ENCODE measurements around the gene GPR160. TPM values are rescaled to one million over a fixed set of nuclear protein-coding genes. Genes with fewer than 3 reads are reported as not detected.

The GPR160 gene
- total RNA-seq, 1 donor = not detected

- Histone ChIP-seq H3K4me1 (ENCODE audit: insufficient read depth, low read length) (peaks cover 7% of the 10 kb centered on the region), H2AFZ (ENCODE audit: low read length) (no peak overlapping the region), H3K9me3 (ENCODE audit: low read depth, low read length) (no peaks in the 10 kb centered on the region), H3K79me2 (ENCODE audit: insufficient read depth, low read length) (no peaks in the 10 kb centered on the region), H3K27ac (ENCODE audit: low read depth, low read length) (peak overlapping the region; percentile 58), H3K4me2 (ENCODE audit: insufficient read depth, low read length) (no peak overlapping the region), H4K20me1 (ENCODE audit: insufficient read depth, low read length) (no peaks in the 10 kb centered on the region), H3K36me3 (ENCODE audit: insufficient read depth, low read length) (peaks cover 10% of the 10 kb centered on the region), H3K27me3 (ENCODE audit: insufficient read depth, low read length) (no peaks in the 10 kb centered on the region), H3K4me3 (ENCODE audit: insufficient read depth, low read length) (no peak overlapping the region)
- TF ChIP-seq CTCF (IDR thresholded peaks at IDR 0.05; ENCODE audit: extremely low read depth, low read depth, low read length) = no peak
- no peak for DNase-seq (ENCODE audit: insufficient read length, low spot score, missing footprints)
Measured at GRCh38 chr3:169999433-169999832, 38.4 kb upstream of the GPR160 start.

- Histone ChIP-seq H3K36me3 (ENCODE audit: insufficient read depth, low read length) (peaks cover 10% of the 10 kb centered on the region), H3K9me3 (ENCODE audit: low read depth, low read length) (no peaks in the 10 kb centered on the region), H3K79me2 (ENCODE audit: insufficient read depth, low read length) (no peaks in the 10 kb centered on the region), H3K4me3 (ENCODE audit: insufficient read depth, low read length) (no peak overlapping the region), H3K27ac (ENCODE audit: low read depth, low read length) (no peak overlapping the region), H3K27me3 (ENCODE audit: insufficient read depth, low read length) (no peaks in the 10 kb centered on the region), H2AFZ (ENCODE audit: low read length) (no peak overlapping the region), H3K4me1 (ENCODE audit: insufficient read depth, low read length) (peaks cover 7% of the 10 kb centered on the region), H3K4me2 (ENCODE audit: insufficient read depth, low read length) (no peak overlapping the region), H4K20me1 (ENCODE audit: insufficient read depth, low read length) (no peaks in the 10 kb centered on the region)
- DNase-seq (ENCODE audit: insufficient read length, low spot score, missing footprints) = no peak
- no peak for TF ChIP-seq CTCF (IDR thresholded peaks at IDR 0.05; ENCODE audit: extremely low read depth, low read depth, low read length)
Measured at GRCh38 chr3:170000051-170000450, 37.7 kb upstream of the GPR160 start.

- H3K27ac ChIP-seq (ENCODE audit: low read depth, low read length) = no peak overlapping the region
- no peaks in the 10 kb centered on the region for H3K27me3 ChIP-seq (ENCODE audit: insufficient read depth, low read length)
- H3K4me2 ChIP-seq (ENCODE audit: insufficient read depth, low read length) = no peak overlapping the region
- H3K79me2 ChIP-seq (ENCODE audit: insufficient read depth, low read length) = no peaks in the 10 kb centered on the region
- H4K20me1 ChIP-seq (ENCODE audit: insufficient read depth, low read length) = no peaks in the 10 kb centered on the region
- no peak for TF ChIP-seq CTCF (IDR thresholded peaks at IDR 0.05; ENCODE audit: extremely low read depth, low read depth, low read length)
- H2AFZ ChIP-seq (ENCODE audit: low read length) = no peak overlapping the region
- no peak for DNase-seq (ENCODE audit: insufficient read length, low spot score, missing footprints)
- H3K4me1 ChIP-seq (ENCODE audit: insufficient read depth, low read length) = peaks cover 7% of the 10 kb centered on the region
- H3K9me3 ChIP-seq (ENCODE audit: low read depth, low read length) = no peaks in the 10 kb centered on the region
- no peaks in the 10 kb centered on the region for H3K36me3 ChIP-seq (ENCODE audit: insufficient read depth, low read length)
- no peak overlapping the region for H3K4me3 ChIP-seq (ENCODE audit: insufficient read depth, low read length)
Measured at GRCh38 chr3:170002231-170002630, 35.6 kb upstream of the GPR160 start.

- DNase-seq (ENCODE audit: insufficient read length, low spot score, missing footprints) = no peak
- TF ChIP-seq CTCF (IDR thresholded peaks at IDR 0.05; ENCODE audit: extremely low read depth, low read depth, low read length) = no peak
- no peak overlapping the region for H2AFZ ChIP-seq (ENCODE audit: low read length)
Measured at GRCh38 chr3:170002879-170003278, 34.9 kb upstream of the GPR160 start.

More at GRCh38 chr3:170002879-170003278, 34.9 kb upstream of the GPR160 start:
- Histone ChIP-seq H3K27ac (ENCODE audit: low read depth, low read length) (no peak overlapping the region), H3K79me2 (ENCODE audit: insufficient read depth, low read length) (no peaks in the 10 kb centered on the region), H3K36me3 (ENCODE audit: insufficient read depth, low read length) (no peaks in the 10 kb centered on the region), H3K4me2 (ENCODE audit: insufficient read depth, low read length) (no peak overlapping the region), H3K4me3 (ENCODE audit: insufficient read depth, low read length) (no peak overlapping the region), H3K9me3 (ENCODE audit: low read depth, low read length) (no peaks in the 10 kb centered on the region), H4K20me1 (ENCODE audit: insufficient read depth, low read length) (no peaks in the 10 kb centered on the region), H3K27me3 (ENCODE audit: insufficient read depth, low read length) (no peaks in the 10 kb centered on the region), H3K4me1 (ENCODE audit: insufficient read depth, low read length) (peaks cover 7% of the 10 kb centered on the region)
